Smooth muscle cell (in vitro differentiated cells): ENCODE measurements around the gene TPH2. TPM values are rescaled to one million over a fixed set of nuclear protein-coding genes. Genes with fewer than 3 reads are reported as not detected.

Experiments
- DNase-seq: peaks from one replicate; lab custom pipeline; 2025; ENCODE audit not compliant: unreplicated experiment; lab: John Stamatoyannopoulos, UW
- H2AFZ ChIP-seq: fragments of 200-600 bp; sonication (generic); 2 replicates; pipeline ENCODE4 v1.6.0; 2016; ENCODE audit warnings: antibody characterized with exemption, low read depth, mild to moderate bottlenecking
- H3F3A ChIP-seq: fragments of 200-600 bp; sonication (generic); 2 replicates; pipeline ENCODE4 v1.6.0; 2017; ENCODE audit warnings: antibody characterized with exemption, low read depth
- H3K27ac ChIP-seq: fragments of 200-600 bp; sonication (generic); 2 replicates; pipeline ENCODE4 v1.5.1; 2016; ENCODE audit warnings: low read depth, mild to moderate bottlenecking
- H3K27me3 ChIP-seq: fragments of 200-600 bp; sonication (generic); 2 replicates; pipeline ENCODE4 v1.6.1; 2016; ENCODE audit warnings: low read depth, mild to moderate bottlenecking
- H3K36me3 ChIP-seq: fragments of 200-600 bp; sonication (generic); 2 replicates; pipeline ENCODE4 v1.5.1; 2016; ENCODE audit warnings: low read depth
- H3K4me1 ChIP-seq: fragments of 200-600 bp; sonication (generic); 2 replicates; pipeline ENCODE4 v1.5.1; 2016; ENCODE audit warnings: low read depth
- H3K4me2 ChIP-seq: fragments of 200-600 bp; sonication (generic); 2 replicates; pipeline ENCODE4 v1.6.0; 2016; ENCODE audit warnings: mild to moderate bottlenecking
- H3K4me3 ChIP-seq: fragments of 200-600 bp; sonication (generic); 2 replicates; pipeline ENCODE4 v1.5.1; 2016; ENCODE audit warnings: mild to moderate bottlenecking
- H3K79me2 ChIP-seq: fragments of 200-600 bp; sonication (generic); 2 replicates; pipeline ENCODE4 v1.6.0; 2016; ENCODE audit warnings: low read depth, mild to moderate bottlenecking
- H3K9ac ChIP-seq: fragments of 200-600 bp; sonication (generic); 2 replicates; pipeline ENCODE4 v1.6.0; 2016; ENCODE audit warnings: low read depth
- H3K9me3 ChIP-seq: fragments of 200-600 bp; sonication (generic); replicated peaks from 2 replicates; pipeline ENCODE4 v1.5.1; 2016; ENCODE audit warnings: low read depth
- H4K20me1 ChIP-seq: fragments of 200-600 bp; sonication (generic); 2 replicates; pipeline ENCODE4 v1.6.0; 2016; ENCODE audit warnings: low read depth
- CTCF ChIP-seq: fragments of 200-600 bp; sonication (generic); IDR thresholded peaks from 2 replicates; pipeline ENCODE4 v1.5.1; 2017; ENCODE audit warnings: borderline replicate concordance, mild to moderate bottlenecking, antibody characterized with exemption; ENCODE audit not compliant: insufficient read depth, poor library complexity, severe bottlenecking
- WGBS: methylation state at CpG from one replicate; pipeline ENCODE4 v1.1.7; 2016; ENCODE audit warnings: low lambda C conversion rate; 5-methylcytosine and 5-hydroxymethylcytosine counted together
- polyA plus RNA-seq: library from polyadenylated mRNA; unstranded; fragments of >200 nt; fragmentation: Nextera tagmentation; extraction: Ambion mirVana; gene quantifications from 2 replicates; pipeline ENCODE4 v1.2.1, GENCODE V29; 2016
- total RNA-seq: library from RNA; depleted of rRNA; stranded (reverse); fragments of >200 nt; gene quantifications from 2 replicates; pipeline ENCODE4 v1.2.3, GENCODE V29; 2014

The TPH2 gene
- total and polyA plus RNA-seq, 2 experiments from 2014 or later, result not detected

DNA sequence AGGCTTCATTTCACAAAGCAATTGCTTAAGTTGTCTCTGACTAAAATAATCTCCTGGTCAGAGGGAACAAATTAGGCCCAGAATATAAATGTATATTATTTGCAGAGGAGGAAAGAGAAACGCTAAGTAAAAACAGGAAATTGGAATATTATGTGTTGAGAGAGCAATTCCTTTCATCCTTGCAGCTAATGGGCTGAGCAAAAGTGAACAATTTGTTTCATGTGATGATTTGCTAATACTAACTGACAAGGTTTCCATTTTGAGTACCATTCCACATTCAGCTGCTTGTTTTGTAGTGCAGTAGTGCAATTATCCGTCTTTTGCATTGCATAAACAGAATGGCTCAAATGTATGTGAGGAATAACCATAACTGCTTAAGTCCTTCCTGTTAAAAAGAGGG is 103.2 kb downstream of the TPH2 start:
- no peaks in the 10 kb centered on the region for H3K36me3 ChIP-seq
- no peaks in the 10 kb centered on the region for H4K20me1 ChIP-seq
- no peaks in the 10 kb centered on the region for H3K79me2 ChIP-seq
- H2AFZ ChIP-seq, result no peak overlapping the region
- H3K9me3 ChIP-seq, result no peaks in the 10 kb centered on the region
- H3K27me3 ChIP-seq, result no peaks in the 10 kb centered on the region
- H3K27ac ChIP-seq, result no peak overlapping the region
- no peak for DNase-seq
- H3K9ac ChIP-seq, result no peak overlapping the region
- 81% methylated on average over 2 of the region's 2 CpGs for WGBS
- no peaks in the 10 kb centered on the region for H3K4me1 ChIP-seq
- no peaks in the 10 kb centered on the region for H3F3A ChIP-seq
- TF ChIP-seq CTCF, result no peak
- H3K4me2 ChIP-seq, result no peak overlapping the region
- H3K4me3 ChIP-seq, result no peak overlapping the region

GRCh38 chr12:72053604-72054003 is 115.0 kb downstream of the TPH2 start:
- H3K36me3 ChIP-seq, result no peaks in the 10 kb centered on the region
- DNase-seq, result no peak
- H2AFZ ChIP-seq, result peak overlapping the region; percentile 13
- no peak overlapping the region for H3K27ac ChIP-seq
- no peaks in the 10 kb centered on the region for H3K4me1 ChIP-seq
- no peak overlapping the region for H3K4me2 ChIP-seq
- no peaks in the 10 kb centered on the region for H3K27me3 ChIP-seq
- H3F3A ChIP-seq, result no peaks in the 10 kb centered on the region
- no peak overlapping the region for H3K9ac ChIP-seq
- H3K4me3 ChIP-seq, result no peak overlapping the region
- no peak for TF ChIP-seq CTCF
- H3K79me2 ChIP-seq, result no peaks in the 10 kb centered on the region
- no peaks in the 10 kb centered on the region for H3K9me3 ChIP-seq
- no peaks in the 10 kb centered on the region for H4K20me1 ChIP-seq
- WGBS, result 67% methylated on average over 2 of the region's 2 CpGs

DNA sequence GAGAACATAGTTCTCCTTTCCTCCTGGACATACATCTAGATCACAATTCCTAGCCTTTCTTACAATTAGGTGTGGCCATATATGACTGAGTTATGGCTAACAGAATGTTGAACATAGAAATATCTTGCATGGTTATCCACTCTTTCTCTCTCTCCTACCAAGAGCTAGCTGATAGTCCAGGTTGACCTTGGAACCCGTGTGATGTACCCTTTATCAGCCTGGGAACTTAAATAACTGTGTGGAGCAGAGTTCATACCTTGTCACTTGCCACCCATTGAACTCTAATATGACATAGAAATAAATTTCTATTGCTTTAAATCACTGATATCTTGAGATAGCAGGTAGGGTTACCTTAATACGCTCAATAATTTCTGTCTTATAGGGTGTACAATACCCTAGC is 115.9 kb downstream of the TPH2 start:
- H2AFZ ChIP-seq, result no peak overlapping the region
- TF ChIP-seq CTCF, result no peak
- no peaks in the 10 kb centered on the region for H3K4me1 ChIP-seq
- H3K4me3 ChIP-seq, result no peak overlapping the region
- H3K27me3 ChIP-seq, result no peaks in the 10 kb centered on the region
- no peaks in the 10 kb centered on the region for H3K9me3 ChIP-seq
- no peaks in the 10 kb centered on the region for H3F3A ChIP-seq
- H3K79me2 ChIP-seq, result no peaks in the 10 kb centered on the region
- no peak overlapping the region for H3K27ac ChIP-seq
- WGBS, result 92% methylated on average over 2 of the region's 2 CpGs
- H3K4me2 ChIP-seq, result no peak overlapping the region
- no peak overlapping the region for H3K9ac ChIP-seq
- no peaks in the 10 kb centered on the region for H3K36me3 ChIP-seq
- no peaks in the 10 kb centered on the region for H4K20me1 ChIP-seq
- DNase-seq, result no peak

DNA sequence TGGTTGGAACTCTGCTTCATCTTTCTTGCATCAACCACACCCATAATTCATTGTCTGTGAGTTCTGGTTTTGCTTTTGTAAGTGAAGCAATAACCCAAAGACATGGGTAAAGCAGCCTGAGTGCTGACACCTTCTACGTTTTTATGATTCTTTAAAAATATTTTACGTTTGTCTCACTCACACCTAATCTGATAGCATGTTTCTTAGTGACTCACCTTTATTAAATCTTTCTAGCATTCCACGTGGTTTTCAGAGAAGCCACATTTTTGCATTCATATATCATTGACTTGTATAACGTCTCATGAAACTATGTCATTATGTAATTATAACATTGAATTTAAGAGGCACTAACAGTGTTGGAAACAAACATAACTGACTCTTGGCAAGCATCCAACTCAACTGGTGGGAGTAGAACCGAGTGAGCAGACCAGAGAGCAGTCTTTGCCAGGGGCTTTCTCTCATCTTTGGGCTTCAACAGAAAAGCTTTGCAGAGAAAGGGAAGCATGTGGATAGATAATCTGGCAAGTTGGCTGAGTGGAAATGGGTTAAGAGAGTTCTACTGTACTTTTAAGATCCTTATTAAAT is 118.8 kb downstream of the TPH2 start:
- Histone ChIP-seq H3K4me1 (no peaks in the 10 kb centered on the region), H3K27ac (no peak overlapping the region), H3K9me3 (no peaks in the 10 kb centered on the region), H3F3A (no peaks in the 10 kb centered on the region), H3K27me3 (no peaks in the 10 kb centered on the region), H3K4me3 (no peak overlapping the region), H4K20me1 (no peaks in the 10 kb centered on the region), H3K79me2 (no peaks in the 10 kb centered on the region), H2AFZ (no peak overlapping the region), H3K4me2 (no peak overlapping the region), H3K9ac (no peak overlapping the region), H3K36me3 (no peaks in the 10 kb centered on the region)
- WGBS, result 31% methylated on average over 5 of the region's 5 CpGs
- DNase-seq, result no peak
- no peak for TF ChIP-seq CTCF
